ENCODE measurements around the gene AXIN1.

DNA sequence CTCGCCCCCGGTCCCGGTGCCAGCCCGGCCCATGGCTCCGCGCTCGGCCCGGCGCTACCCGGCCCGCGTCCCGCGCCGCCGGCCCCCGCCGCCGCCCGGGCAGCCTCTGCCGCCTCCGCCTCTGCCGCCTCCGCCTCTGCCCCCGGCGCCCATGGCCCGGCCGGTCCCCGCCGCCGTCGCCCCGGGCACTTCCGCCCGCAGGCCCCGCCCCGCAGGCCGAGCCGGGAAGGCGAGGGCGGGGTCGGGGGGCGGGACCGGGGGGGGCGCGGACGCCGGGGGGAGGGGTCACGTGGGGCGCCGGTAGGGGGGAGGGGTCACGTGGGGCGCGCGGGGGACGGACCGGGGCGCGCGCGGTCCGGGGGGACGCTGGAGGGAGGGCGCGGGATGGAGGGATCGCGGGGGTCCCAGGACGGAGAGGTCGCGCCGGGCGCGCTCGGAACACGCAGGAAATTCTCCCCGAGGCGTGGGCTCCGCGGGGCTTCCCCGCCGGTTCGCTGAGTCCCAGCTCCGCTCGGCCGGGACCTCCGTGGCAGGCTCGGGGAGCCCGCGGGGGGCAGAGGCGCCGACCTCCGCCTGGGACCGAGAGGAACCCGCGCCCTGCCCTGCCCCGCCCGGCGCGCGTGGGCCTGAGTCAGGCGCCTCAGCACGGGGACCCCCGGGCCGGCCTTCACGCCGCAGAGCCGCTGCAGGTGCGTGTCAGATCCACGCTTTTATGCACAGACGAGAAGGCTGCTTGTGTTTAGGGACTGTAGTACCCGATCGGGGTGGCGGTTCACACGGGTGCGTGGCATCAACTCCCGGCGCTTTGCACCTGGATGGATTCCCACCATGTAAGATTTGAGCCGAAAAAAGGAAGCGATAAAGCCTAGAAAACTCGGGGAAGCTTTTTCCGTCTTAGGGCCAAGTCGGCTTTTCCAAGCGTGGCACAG, 29.5 kb upstream of the AXIN1 start, which contains the start of gene PGAP6:
- TF ChIP-seq, protein P1, sequence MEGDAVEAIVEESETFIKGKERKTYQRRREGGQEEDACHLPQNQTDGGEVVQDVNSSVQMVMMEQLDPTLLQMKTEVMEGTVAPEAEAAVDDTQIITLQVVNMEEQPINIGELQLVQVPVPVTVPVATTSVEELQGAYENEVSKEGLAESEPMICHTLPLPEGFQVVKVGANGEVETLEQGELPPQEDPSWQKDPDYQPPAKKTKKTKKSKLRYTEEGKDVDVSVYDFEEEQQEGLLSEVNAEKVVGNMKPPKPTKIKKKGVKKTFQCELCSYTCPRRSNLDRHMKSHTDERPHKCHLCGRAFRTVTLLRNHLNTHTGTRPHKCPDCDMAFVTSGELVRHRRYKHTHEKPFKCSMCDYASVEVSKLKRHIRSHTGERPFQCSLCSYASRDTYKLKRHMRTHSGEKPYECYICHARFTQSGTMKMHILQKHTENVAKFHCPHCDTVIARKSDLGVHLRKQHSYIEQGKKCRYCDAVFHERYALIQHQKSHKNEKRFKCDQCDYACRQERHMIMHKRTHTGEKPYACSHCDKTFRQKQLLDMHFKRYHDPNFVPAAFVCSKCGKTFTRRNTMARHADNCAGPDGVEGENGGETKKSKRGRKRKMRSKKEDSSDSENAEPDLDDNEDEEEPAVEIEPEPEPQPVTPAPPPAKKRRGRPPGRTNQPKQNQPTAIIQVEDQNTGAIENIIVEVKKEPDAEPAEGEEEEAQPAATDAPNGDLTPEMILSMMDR (conservative IDR thresholded peaks at IDR 0.05; ENCODE audit: low read depth, low read length) = no peak
- TF ChIP-seq EZH2 (IDR thresholded peaks at IDR 0.05; ENCODE audit: borderline replicate concordance, low read depth, low read length, poor library complexity, severe bottlenecking) = no peak
